ENCODE measurements around the gene RGS3.

The RGS3 gene

GRCh38 chr9:113589890-113590289 lies 126.4 kb downstream of the RGS3 start (continued):
- no peak for TF ChIP-seq TOX (CRISPR knock-in tag; IDR thresholded peaks at IDR 0.05; ENCODE audit: borderline replicate concordance)
- TF ChIP-seq RARB (CRISPR knock-in tag; IDR thresholded peaks at IDR 0.05) = no peak
- no peak for TF ChIP-seq TCF4 (CRISPR knock-in tag; IDR thresholded peaks at IDR 0.05; ENCODE audit: borderline replicate concordance)
- TF ChIP-seq PPARA (CRISPR knock-in tag; IDR thresholded peaks at IDR 0.05; ENCODE audit: borderline replicate concordance) = no peak
- no peak for TF ChIP-seq ARNTL (CRISPR knock-in tag; IDR thresholded peaks at IDR 0.05; ENCODE audit: borderline replicate concordance, low read depth)

DNA sequence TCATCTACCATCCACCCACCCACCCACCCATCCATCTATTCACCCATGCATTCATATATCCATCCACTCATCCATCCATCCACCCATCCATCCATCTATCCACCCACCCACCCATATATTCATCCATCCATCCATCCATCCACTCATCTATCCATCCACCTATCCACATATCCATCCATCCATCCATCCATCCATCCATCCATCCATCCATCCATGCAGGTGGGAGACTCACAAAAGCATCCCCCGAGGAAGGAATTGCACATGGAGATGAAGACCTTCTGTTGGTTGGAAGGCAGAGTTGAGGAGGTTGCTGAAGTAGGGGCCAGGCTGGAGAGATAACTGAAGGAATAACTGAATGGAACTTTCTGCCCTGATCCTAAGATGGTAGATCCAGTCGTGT lies 126.9 kb downstream of the RGS3 start:
- TF ChIP-seq TOX (CRISPR knock-in tag; IDR thresholded peaks at IDR 0.05; ENCODE audit: borderline replicate concordance) (no peak), RARB (CRISPR knock-in tag; IDR thresholded peaks at IDR 0.05) (no peak), ZFP30 (CRISPR knock-in tag; IDR thresholded peaks at IDR 0.05) (no peak), ZNF70 (CRISPR knock-in tag; IDR thresholded peaks at IDR 0.05) (no peak)
- ATAC-seq = no peak

DNA sequence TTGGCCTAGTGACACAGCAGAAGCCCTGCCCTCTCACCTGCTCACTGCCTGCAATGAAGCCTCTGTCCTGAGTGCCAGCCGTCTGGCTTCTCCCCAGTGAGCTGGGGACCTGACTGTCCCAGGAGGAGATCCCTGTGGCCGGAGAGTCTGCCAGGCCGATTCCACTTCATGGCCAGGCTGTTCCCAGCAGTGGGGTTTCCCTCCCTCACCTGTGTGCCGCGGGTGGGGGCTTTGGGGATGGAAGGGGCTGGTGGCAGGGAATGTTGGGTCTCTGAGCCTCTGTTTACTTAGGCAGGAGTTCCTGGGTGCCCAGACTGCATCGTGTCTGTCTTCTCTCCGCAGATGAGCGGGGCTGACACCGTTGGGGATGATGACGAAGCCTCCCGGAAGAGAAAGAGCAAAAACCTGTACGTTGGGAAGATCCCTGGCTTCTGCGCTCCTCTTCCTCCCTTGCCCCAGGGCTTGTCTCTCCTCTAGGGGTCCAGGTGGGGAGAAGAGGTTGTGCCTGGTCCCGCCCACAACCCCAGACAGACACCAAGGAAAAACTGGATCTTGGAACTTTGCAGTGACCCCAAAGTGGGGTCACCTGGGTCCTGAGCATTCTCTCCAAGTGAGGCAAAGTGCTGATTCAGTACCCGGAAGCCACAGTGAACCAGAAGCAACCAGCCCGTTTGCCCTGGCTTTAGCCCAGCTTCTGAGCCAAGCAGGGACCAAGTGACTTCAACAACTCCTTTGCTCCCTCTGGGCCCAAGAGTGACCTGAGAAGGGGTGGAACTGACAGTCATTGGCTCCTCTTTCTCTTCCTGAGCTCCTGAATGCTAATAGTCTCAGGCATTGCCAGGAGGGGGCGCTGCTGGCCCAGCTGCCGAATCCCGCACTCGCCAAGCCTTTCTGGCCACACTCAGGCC lies 127.7 kb downstream of the RGS3 start:
- peak; percentile 60 for ATAC-seq
- TF ChIP-seq ISL1 (CRISPR knock-in tag; IDR thresholded peaks at IDR 0.05) = no peak
- TF ChIP-seq GLIS3 (CRISPR knock-in tag; IDR thresholded peaks at IDR 0.05) = no peak

DNA sequence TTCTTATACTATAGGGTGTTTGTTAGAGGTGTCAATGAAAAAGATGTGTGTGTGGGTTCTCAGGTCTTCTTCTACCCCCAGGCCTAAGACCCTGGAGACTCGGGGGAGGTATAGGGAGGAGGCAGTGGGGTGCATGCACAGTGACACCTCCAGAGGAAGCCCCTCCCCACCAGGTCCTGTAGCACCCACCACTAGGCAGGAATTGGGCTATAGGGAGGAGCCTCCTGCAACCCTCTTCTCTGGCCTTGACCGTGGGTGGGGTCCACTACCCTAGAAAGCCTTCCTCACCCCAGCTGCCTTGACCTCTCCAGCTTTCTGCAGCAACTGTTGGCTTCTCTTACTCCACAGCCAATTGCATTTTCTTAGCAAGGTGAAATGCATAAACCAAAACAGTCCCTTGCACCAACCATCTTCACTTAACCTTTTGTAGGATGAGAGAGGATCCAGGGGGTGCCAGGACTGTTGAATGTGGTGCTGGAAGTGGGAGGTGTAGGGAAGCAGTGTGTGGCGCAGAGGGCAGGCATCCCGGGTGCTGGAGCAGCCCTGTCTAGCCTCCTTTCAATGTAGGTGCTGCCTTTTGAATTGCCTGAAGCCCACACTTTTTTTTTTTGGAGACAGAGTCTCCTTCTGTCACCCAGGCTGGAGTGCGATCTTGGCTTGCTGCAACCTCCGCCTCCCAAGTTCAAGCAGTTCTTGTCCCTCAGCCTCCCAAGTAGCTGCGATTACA lies 128.5 kb downstream of the RGS3 start:
- no peak; the same call in 2 of the 3 replicates for ATAC-seq
- no peak for TF ChIP-seq ZNF565 (CRISPR knock-in tag; conservative IDR thresholded peaks at IDR 0.05; ENCODE audit: low read depth)
- no peak for TF ChIP-seq CSRNP3 (CRISPR knock-in tag; IDR thresholded peaks at IDR 0.05)
- no peak for TF ChIP-seq PPARA (CRISPR knock-in tag; IDR thresholded peaks at IDR 0.05; ENCODE audit: borderline replicate concordance)
- no peak for TF ChIP-seq ZFP30 (CRISPR knock-in tag; IDR thresholded peaks at IDR 0.05)
- no peak for TF ChIP-seq TCF4 (CRISPR knock-in tag; IDR thresholded peaks at IDR 0.05; ENCODE audit: borderline replicate concordance)
- TF ChIP-seq, protein P1, sequence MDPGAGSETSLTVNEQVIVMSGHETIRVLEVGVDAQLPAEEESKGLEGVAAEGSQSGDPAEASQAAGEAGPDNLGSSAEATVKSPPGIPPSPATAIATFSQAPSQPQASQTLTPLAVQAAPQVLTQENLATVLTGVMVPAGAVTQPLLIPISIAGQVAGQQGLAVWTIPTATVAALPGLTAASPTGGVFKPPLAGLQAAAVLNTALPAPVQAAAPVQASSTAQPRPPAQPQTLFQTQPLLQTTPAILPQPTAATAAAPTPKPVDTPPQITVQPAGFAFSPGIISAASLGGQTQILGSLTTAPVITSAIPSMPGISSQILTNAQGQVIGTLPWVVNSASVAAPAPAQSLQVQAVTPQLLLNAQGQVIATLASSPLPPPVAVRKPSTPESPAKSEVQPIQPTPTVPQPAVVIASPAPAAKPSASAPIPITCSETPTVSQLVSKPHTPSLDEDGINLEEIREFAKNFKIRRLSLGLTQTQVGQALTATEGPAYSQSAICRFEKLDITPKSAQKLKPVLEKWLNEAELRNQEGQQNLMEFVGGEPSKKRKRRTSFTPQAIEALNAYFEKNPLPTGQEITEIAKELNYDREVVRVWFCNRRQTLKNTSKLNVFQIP (CRISPR knock-in tag; IDR thresholded peaks at IDR 0.05; ENCODE audit: borderline replicate concordance, low read depth) = no peak
- no peak for TF ChIP-seq BACH2 (CRISPR knock-in tag; IDR thresholded peaks at IDR 0.05; ENCODE audit: borderline replicate concordance)
- TF ChIP-seq TOX (CRISPR knock-in tag; IDR thresholded peaks at IDR 0.05; ENCODE audit: borderline replicate concordance) = no peak
- TF ChIP-seq PATZ1 (CRISPR knock-in tag; IDR thresholded peaks at IDR 0.05; ENCODE audit: borderline replicate concordance) = no peak

DNA sequence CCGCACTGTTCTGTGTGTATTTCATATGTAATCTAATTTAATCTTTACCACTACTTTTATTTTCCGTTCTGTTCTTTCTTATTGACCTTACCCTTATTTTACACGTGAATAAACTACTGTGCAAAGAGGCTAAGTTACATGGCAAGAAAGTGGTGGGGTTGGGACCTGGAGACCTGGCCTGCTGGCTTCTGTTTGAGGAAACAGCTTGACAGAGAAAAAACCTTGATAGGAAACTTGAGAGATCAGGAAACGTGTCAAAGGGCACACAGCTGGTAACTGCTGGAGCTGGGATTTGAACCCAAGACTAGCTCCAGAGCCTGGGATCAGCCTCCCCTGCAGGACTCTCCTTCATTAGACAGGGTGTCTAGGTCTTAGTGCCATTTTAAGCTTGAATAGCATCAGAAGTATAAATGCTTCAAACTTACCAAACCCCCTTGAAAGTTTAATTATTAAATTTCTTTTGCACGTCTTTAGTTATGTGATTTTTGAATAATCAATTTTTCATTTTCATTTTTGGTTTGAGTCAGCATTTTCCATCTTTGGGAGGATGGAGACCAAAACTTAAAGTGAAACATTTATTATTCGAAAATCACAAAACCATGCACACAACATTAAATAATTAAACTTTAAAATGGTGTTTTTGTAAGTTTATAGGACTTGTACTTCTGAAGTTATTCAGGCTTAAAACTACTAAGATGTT lies 129.5 kb downstream of the RGS3 start:
- ATAC-seq = no peak
- TF ChIP-seq TSHZ2 (CRISPR knock-in tag; IDR thresholded peaks at IDR 0.05) (no peak), CSRNP3 (CRISPR knock-in tag; IDR thresholded peaks at IDR 0.05) (no peak)
